Mesodermal cell (in vitro differentiated cells): ENCODE results near the gene OR1I1.
"Not testable (repeated sequence)": the region's sequence is repeated elsewhere in the genome, so short reads cannot be mapped to it uniquely, and the experiment has no call there.

Experiments used
- H3K27ac ChIP-seq: 2 replicates; pipeline ENCODE4 v1.7.0; 2013; ENCODE audit warnings: mild to moderate bottlenecking, low read depth, low read length, moderate library complexity; ENCODE audit not compliant: severe bottlenecking
- H3K36me3 ChIP-seq: 2 replicates; pipeline ENCODE4 v1.7.1; 2013; ENCODE audit warnings: mild to moderate bottlenecking, low read length, moderate library complexity; ENCODE audit not compliant: control insufficient read depth, insufficient read depth
- H3K4me1 ChIP-seq: one replicate; pipeline ENCODE4 v1.7.1; 2013; ENCODE audit warnings: mild to moderate bottlenecking, low read length; ENCODE audit not compliant: insufficient read depth, control insufficient read depth, poor library complexity, severe bottlenecking
- H3K4me3 ChIP-seq: 2 replicates; pipeline ENCODE4 v1.7.0; 2013; ENCODE audit warnings: low read length, control low read depth, mild to moderate bottlenecking; ENCODE audit not compliant: insufficient read depth, poor library complexity, severe bottlenecking; ENCODE audit errors: extremely low read depth
- H3K9me3 ChIP-seq: 2 replicates; pipeline ENCODE4 v1.7.1; 2013; ENCODE audit warnings: mild to moderate bottlenecking, low read length, moderate library complexity; ENCODE audit not compliant: control insufficient read depth
- WGBS, 2 experiments: methylation state at CpG; one replicate each; pipeline ENCODE4 v1.1.5; 2013; ENCODE audit warnings: missing lambda C conversion rate in 2 of 2; ENCODE audit not compliant: insufficient coverage in 2 of 2; 5-methylcytosine and 5-hydroxymethylcytosine counted together

Gene OR1I1

DNA sequence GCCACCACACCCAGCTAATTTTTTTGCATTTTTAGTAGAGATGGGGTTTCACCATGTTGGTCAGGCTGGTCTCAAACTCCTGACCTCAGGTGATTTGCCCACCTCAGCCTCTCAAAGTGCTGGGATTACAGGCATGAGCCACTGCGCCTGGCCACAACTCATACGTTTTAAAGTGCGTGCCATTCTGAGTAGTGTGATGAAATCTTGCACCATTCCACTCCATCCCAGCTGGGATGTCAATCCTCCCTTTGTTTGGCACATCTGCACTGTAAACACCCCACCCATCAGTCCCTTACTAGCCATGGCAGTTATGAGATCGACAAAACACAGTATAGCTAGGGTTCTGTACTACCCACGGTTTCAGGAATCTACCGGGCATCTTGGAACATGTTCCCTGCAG, 16.0 kb downstream of the OR1I1 start:
- H3K4me3 ChIP-seq, H3K4me1 ChIP-seq, H3K9me3 ChIP-seq, H3K27ac ChIP-seq, H3K36me3 ChIP-seq: not testable (repeated sequence)
- WGBS, 2 experiments = 79 to 95% methylated on average over 3 to 5 of the region's 6 CpGs

DNA sequence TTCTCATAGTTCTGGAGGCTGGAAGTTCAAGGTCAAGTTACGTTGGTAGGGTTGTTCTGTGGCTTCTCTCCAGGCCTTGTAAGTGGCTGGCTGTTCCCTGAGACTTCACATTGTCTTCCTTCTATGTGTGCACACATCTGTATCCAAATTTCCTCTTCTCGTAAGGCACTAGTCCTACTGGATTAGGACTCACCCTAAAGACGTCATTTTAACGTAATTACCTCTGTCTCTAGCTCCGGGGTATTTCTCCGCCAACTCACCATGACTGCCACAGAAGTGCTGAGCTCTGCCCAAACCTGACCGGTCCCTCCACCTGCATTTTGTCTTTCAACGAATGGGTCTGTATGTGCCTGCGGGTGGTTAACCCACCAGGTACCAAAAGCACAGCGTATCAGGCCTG, 16.4 kb downstream of the OR1I1 start:
- WGBS, 2 experiments = 86 to 87% methylated on average over 9 of the region's 10 CpGs
- H3K36me3 ChIP-seq = no peaks in the 10 kb centered on the region
- H3K4me3 ChIP-seq = no peak overlapping the region

GRCh38 chr19:15099017-15099582, 17.1 kb downstream of the OR1I1 start:
- H3K9me3 ChIP-seq = peaks cover 4% of the 10 kb centered on the region
- H3K4me3 ChIP-seq = no peak overlapping the region
- no peaks in the 10 kb centered on the region for H3K4me1 ChIP-seq
- no peaks in the 10 kb centered on the region for H3K36me3 ChIP-seq
- 40% methylated on average over 1 of the region's 3 CpGs; no CpG with 5 or more reads in 1 of the 2 experiments for WGBS, 2 experiments
- H3K27ac ChIP-seq = no peak overlapping the region

More for the DNA sequence above, 16.4 kb downstream of the OR1I1 start:
- H3K9me3 ChIP-seq = peaks cover 1% of the 10 kb centered on the region
- H3K27ac ChIP-seq = no peak overlapping the region
- H3K4me1 ChIP-seq = no peaks in the 10 kb centered on the region

GRCh38 chr19:15101479-15102082, 19.6 kb downstream of the OR1I1 start:
- Histone ChIP-seq H3K27ac (no peak overlapping the region), H3K36me3 (no peaks in the 10 kb centered on the region), H3K4me3 (no peak overlapping the region), H3K9me3 (peaks cover 4% of the 10 kb centered on the region), H3K4me1 (no peaks in the 10 kb centered on the region)
- WGBS, 2 experiments = 63 to 75% methylated on average over 2 to 3 of the region's 3 CpGs

GRCh38 chr19:15104003-15104402, 22.0 kb downstream of the OR1I1 start:
- Histone ChIP-seq H3K9me3 (peaks cover 4% of the 10 kb centered on the region), H3K4me3 (no peak overlapping the region), H3K27ac (no peak overlapping the region), H3K36me3 (peaks cover 4% of the 10 kb centered on the region), H3K4me1 (peaks cover 7% of the 10 kb centered on the region)
- 80 to 100% methylated on average over 1 of the region's 1 CpG for WGBS, 2 experiments

- H3K4me3 ChIP-seq = no peak overlapping the region
- H3K27ac ChIP-seq = no peak overlapping the region
- peaks cover 4% of the 10 kb centered on the region for H3K9me3 ChIP-seq
- peaks cover 8% of the 10 kb centered on the region for H3K36me3 ChIP-seq
- peaks cover 7% of the 10 kb centered on the region for H3K4me1 ChIP-seq
- 67 to 78% methylated on average over 1 of the region's 1 CpG for WGBS, 2 experiments
Measured at GRCh38 chr19:15104411-15104810, 22.4 kb downstream of the OR1I1 start.

GRCh38 chr19:15105044-15105443, 23.0 kb downstream of the OR1I1 start:
- Histone ChIP-seq H3K9me3 (peaks cover 4% of the 10 kb centered on the region), H3K4me1 (peaks cover 7% of the 10 kb centered on the region), H3K27ac (no peak overlapping the region), H3K36me3 (peaks cover 14% of the 10 kb centered on the region), H3K4me3 (no peak overlapping the region)
- 91 to 97% methylated on average over 3 of the region's 3 CpGs for WGBS, 2 experiments

GRCh38 chr19:15107061-15108010, 25.3 kb downstream of the OR1I1 start, which contains the start of gene SYDE1:
TSS of gene SYDE1 (plus strand) at chr19:15107401. CDS start at chr19:15107434, 33 bp downstream.
- Histone ChIP-seq H3K36me3 (peaks cover 37% of the 10 kb centered on the region), H3K27ac (peak within 1 kb of the TSS; percentile 94), H3K9me3 (peaks cover 4% of the 10 kb centered on the region), H3K4me1 (peaks cover 7% of the 10 kb centered on the region), H3K4me3 (peak within 1 kb of the TSS; percentile 97)
- WGBS, 2 experiments = 0 to 1% methylated on average over 19 to 24 of the region's 78 CpGs

DNA sequence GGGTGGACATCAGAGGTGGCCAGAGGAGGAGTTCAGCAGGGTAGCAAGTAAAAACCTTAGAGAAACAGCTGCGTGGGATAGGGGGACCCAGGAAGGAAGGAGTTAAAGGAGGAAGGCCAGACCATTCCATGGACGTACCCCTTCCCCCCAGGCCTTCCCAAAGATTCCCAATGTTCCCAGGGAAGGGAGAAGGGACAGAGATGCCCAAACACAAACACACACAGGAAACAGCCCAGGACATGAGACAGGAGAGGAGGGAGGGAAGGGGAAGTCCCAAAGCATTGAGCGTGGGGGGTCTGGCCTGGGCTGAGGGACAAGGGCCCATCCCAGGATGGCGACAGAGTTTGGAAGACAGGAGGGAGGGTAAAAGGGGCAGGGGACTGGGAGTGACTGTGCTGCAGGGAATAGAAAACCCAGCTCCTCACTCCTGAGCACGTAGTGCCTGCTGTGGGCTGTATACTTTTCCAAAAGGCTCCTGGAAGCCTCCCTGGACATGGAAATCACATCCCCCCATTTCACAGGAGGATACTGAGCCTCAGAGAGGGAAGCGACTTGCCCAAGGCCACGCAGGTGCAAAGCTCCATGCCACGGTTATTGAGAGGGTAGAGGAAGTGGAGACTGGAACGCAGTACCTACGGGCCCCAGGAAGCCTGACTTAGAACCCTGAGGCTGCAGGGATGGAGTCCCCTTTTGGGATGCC, 26.3 kb downstream of the OR1I1 start:
- H3K27ac ChIP-seq = peak overlapping the region; percentile 94
- peaks cover 46% of the 10 kb centered on the region for H3K36me3 ChIP-seq
- H3K9me3 ChIP-seq = peaks cover 4% of the 10 kb centered on the region
- WGBS, 2 experiments = 45 to 68% methylated on average over 7 to 8 of the region's 10 CpGs
- peaks cover 7% of the 10 kb centered on the region for H3K4me1 ChIP-seq
- peak overlapping the region; percentile 97 for H3K4me3 ChIP-seq
